SK-N-SH (cell line): ENCODE data around the gene ATXN7L2.

Experiments
- EZH2phosphoT487 ChIP-seq: fragments of 200-600 bp; sonication (generic); IDR thresholded peaks from 2 replicates; pipeline ENCODE4 v1.6.1; 2017; ENCODE audit warnings: low read depth, mixed run types, mild to moderate bottlenecking, antibody characterized with exemption, moderate library complexity, borderline replicate concordance
- FOSL2 ChIP-seq: IDR thresholded peaks from 2 replicates; pipeline ENCODE4 v1.4.0; 2012; ENCODE audit warnings: low read depth, mild to moderate bottlenecking, moderate library complexity, borderline replicate concordance
- TAF1 ChIP-seq: IDR thresholded peaks from 2 replicates; pipeline ENCODE4 v1.6.1; 2012; ENCODE audit warnings: low read depth, mild to moderate bottlenecking, low read length, moderate library complexity, borderline replicate concordance
- TF ChIP-seq, protein P1 (sequence below): fragments of 200-600 bp; sonication (generic); IDR thresholded peaks from 2 replicates; pipeline ENCODE4 v1.6.1; 2017; ENCODE audit warnings: antibody characterized with exemption, mild to moderate bottlenecking, moderate library complexity

DNA sequence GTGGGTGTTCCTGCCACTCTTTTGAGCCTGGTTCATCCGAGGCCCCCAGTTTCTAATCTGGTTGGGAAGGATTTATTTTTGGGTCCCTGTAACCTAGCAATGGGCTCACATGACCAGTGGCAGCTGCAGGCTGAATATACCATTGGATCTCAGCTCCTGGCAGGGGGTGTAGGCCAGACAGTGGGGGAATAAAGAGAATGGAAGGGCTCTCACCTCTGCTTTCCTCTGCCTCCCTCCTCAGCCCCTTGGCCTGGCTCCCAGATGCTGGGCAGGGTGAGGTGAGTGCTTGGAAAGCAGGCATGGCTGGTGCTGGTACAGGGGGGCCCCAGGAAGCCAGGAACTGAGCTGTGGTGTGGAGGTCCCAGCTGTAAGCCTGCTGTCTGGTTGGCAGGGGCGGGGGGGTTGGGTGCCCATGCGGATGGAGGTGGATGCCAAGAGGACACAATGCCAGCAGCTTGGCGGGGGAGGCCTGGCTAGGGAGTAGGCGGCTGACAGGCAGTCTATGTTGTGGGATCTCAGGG, 52.3 kb downstream of the ATXN7L2 start:
- no peak for TF ChIP-seq TAF1
- TF ChIP-seq, protein P1, sequence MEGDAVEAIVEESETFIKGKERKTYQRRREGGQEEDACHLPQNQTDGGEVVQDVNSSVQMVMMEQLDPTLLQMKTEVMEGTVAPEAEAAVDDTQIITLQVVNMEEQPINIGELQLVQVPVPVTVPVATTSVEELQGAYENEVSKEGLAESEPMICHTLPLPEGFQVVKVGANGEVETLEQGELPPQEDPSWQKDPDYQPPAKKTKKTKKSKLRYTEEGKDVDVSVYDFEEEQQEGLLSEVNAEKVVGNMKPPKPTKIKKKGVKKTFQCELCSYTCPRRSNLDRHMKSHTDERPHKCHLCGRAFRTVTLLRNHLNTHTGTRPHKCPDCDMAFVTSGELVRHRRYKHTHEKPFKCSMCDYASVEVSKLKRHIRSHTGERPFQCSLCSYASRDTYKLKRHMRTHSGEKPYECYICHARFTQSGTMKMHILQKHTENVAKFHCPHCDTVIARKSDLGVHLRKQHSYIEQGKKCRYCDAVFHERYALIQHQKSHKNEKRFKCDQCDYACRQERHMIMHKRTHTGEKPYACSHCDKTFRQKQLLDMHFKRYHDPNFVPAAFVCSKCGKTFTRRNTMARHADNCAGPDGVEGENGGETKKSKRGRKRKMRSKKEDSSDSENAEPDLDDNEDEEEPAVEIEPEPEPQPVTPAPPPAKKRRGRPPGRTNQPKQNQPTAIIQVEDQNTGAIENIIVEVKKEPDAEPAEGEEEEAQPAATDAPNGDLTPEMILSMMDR, result no peak
- no peak for TF ChIP-seq EZH2phosphoT487
- no peak for TF ChIP-seq FOSL2
